WTC11 (cell line): ENCODE data around the gene DBH. TPM values are rescaled to one million over a fixed set of nuclear protein-coding genes. Genes with fewer than 3 reads are reported as not detected.

Experiments used
- ATAC-seq: fragments of 200-7000 bp; cut with Tn5 transposase; 2 replicates; pipeline ENCODE4 v1.10.0; 2021; ENCODE audit warnings: mild to moderate bottlenecking, moderate library complexity
- CTCF ChIA-PET: fragments of 300-600 bp; sonication (Branson Sonifier 250); formaldehyde crosslinking; loops from one replicate; lab custom pipeline; 2021; ENCODE audit warnings: antibody characterized with exemption; lab: Charles Lee
- POLR2A ChIA-PET: fragments of 350-600 bp; sonication (Branson Sonifier 250); formaldehyde crosslinking; loops from one replicate; lab custom pipeline; 2021; ENCODE audit warnings: antibody characterized with exemption; lab: Charles Lee
- DNase-seq: peaks from one replicate; pipeline ENCODE4 v3.0.0; 2021; ENCODE audit warnings: low spot score
- H3K27ac Mint-ChIP-seq: 2 replicates; pipeline ENCODE4 v1.8.0; 2021; ENCODE audit warnings: mixed read lengths
- H3K27me3 Mint-ChIP-seq: 2 replicates; pipeline ENCODE4 v1.8.0; 2021; ENCODE audit warnings: low read depth, mild to moderate bottlenecking, moderate library complexity, mixed read lengths
- H3K36me3 Mint-ChIP-seq: 2 replicates; pipeline ENCODE4 v1.8.0; 2021; ENCODE audit warnings: mixed read lengths
- H3K4me1 Mint-ChIP-seq: 2 replicates; pipeline ENCODE4 v1.8.0; 2022; ENCODE audit warnings: mixed read lengths
- H3K4me3 Mint-ChIP-seq: 2 replicates; pipeline ENCODE4 v1.8.0; 2021; ENCODE audit warnings: mild to moderate bottlenecking, moderate library complexity, mixed read lengths
- H3K9me3 Mint-ChIP-seq: 2 replicates; pipeline ENCODE4 v1.8.0; 2021; ENCODE audit warnings: mixed read lengths
- CBFB ChIP-seq: sonication (generic); formaldehyde crosslinking; IDR thresholded peaks from 2 replicates; pipeline ENCODE4 v1.8.1; 2022; ENCODE audit warnings: mild to moderate bottlenecking, low read depth, missing genetic modification reagents
- CREB1 ChIP-seq: sonication (generic); formaldehyde crosslinking; IDR thresholded peaks from 2 replicates; pipeline ENCODE4 v1.8.0; 2023; ENCODE audit warnings: mild to moderate bottlenecking, missing genetic modification reagents
- CREM ChIP-seq: sonication (generic); formaldehyde crosslinking; IDR thresholded peaks from 2 replicates; pipeline ENCODE4 v1.8.1; 2022; ENCODE audit warnings: mild to moderate bottlenecking, missing genetic modification reagents, moderate library complexity
- KAT7 ChIP-seq: sonication (generic); formaldehyde crosslinking; IDR thresholded peaks from 2 replicates; pipeline ENCODE4 v1.8.1; 2023; ENCODE audit warnings: missing genetic modification reagents, mild to moderate bottlenecking, borderline replicate concordance
- MXD4 ChIP-seq: fragments of 250-450 bp; sonication (Bioruptor Pico); IDR thresholded peaks from 2 replicates; pipeline ENCODE4 v1.8.0; 2021; ENCODE audit warnings: mild to moderate bottlenecking, moderate library complexity, borderline replicate concordance
- MYBL2 ChIP-seq: sonication (generic); formaldehyde crosslinking; IDR thresholded peaks from 2 replicates; pipeline ENCODE4 v1.8.1; 2023; ENCODE audit warnings: mild to moderate bottlenecking, moderate library complexity, missing genetic modification reagents
- NFE2L1 ChIP-seq: sonication (generic); formaldehyde crosslinking; IDR thresholded peaks from 2 replicates; pipeline ENCODE4 v1.8.1; 2023; ENCODE audit warnings: missing genetic modification reagents
- RELA ChIP-seq: sonication (generic); formaldehyde crosslinking; IDR thresholded peaks from 2 replicates; pipeline ENCODE4 v1.8.1; 2022; ENCODE audit warnings: missing genetic modification reagents, mild to moderate bottlenecking, borderline replicate concordance
- RORB ChIP-seq: fragments of 250-450 bp; sonication (Bioruptor Pico); IDR thresholded peaks from 2 replicates; pipeline ENCODE4 v1.9.0; 2021; ENCODE audit warnings: mild to moderate bottlenecking
- SP1 ChIP-seq: sonication (generic); formaldehyde crosslinking; conservative IDR thresholded peaks from 2 replicates; pipeline ENCODE4 v1.8.1; 2022; ENCODE audit warnings: missing genetic modification reagents
- TP53 ChIP-seq: sonication (generic); formaldehyde crosslinking; IDR thresholded peaks from 2 replicates; pipeline ENCODE4 v1.8.1; 2023; ENCODE audit warnings: mild to moderate bottlenecking, missing genetic modification reagents
- ZNF138 ChIP-seq: sonication (generic); formaldehyde crosslinking; conservative IDR thresholded peaks from 2 replicates; pipeline ENCODE4 v1.8.1; 2022; ENCODE audit warnings: mild to moderate bottlenecking, moderate library complexity, missing genetic modification reagents
- ZNF423 ChIP-seq: fragments of 250-450 bp; sonication (Bioruptor Pico); IDR thresholded peaks from 2 replicates; pipeline ENCODE4 v2.1.2; 2022; ENCODE audit warnings: mild to moderate bottlenecking, moderate library complexity
- total RNA-seq: library from RNA; stranded (reverse); gene quantifications from 3 replicates; pipeline ENCODE4 v1.2.3, GENCODE V29; 2021
- TF ChIP-seq, protein P1 (sequence below): sonication (generic); formaldehyde crosslinking; IDR thresholded peaks from 2 replicates; pipeline ENCODE4 v1.8.0; 2022; ENCODE audit warnings: missing genetic modification reagents
- TF ChIP-seq, protein P2 (sequence below): sonication (generic); formaldehyde crosslinking; conservative IDR thresholded peaks from 2 replicates; pipeline ENCODE4 v1.8.1; 2022; ENCODE audit warnings: mild to moderate bottlenecking, missing genetic modification reagents
- TF ChIP-seq, protein P3 (sequence below): sonication (generic); formaldehyde crosslinking; IDR thresholded peaks from 2 replicates; pipeline ENCODE4 v1.8.1; 2023; ENCODE audit warnings: mild to moderate bottlenecking, missing genetic modification reagents, moderate library complexity
- TF ChIP-seq, protein P4 (sequence below): sonication (generic); formaldehyde crosslinking; IDR thresholded peaks from 2 replicates; pipeline ENCODE4 v1.8.0; 2023; ENCODE audit warnings: mild to moderate bottlenecking, missing genetic modification reagents
- TF ChIP-seq, protein P5 (sequence below): sonication (generic); formaldehyde crosslinking; IDR thresholded peaks from 2 replicates; pipeline ENCODE4 v1.8.1; 2023; ENCODE audit warnings: mild to moderate bottlenecking, missing genetic modification reagents

The DBH gene
- total RNA-seq, 1 experiment from 2014 or later, result 0.24 TPM

DNA sequence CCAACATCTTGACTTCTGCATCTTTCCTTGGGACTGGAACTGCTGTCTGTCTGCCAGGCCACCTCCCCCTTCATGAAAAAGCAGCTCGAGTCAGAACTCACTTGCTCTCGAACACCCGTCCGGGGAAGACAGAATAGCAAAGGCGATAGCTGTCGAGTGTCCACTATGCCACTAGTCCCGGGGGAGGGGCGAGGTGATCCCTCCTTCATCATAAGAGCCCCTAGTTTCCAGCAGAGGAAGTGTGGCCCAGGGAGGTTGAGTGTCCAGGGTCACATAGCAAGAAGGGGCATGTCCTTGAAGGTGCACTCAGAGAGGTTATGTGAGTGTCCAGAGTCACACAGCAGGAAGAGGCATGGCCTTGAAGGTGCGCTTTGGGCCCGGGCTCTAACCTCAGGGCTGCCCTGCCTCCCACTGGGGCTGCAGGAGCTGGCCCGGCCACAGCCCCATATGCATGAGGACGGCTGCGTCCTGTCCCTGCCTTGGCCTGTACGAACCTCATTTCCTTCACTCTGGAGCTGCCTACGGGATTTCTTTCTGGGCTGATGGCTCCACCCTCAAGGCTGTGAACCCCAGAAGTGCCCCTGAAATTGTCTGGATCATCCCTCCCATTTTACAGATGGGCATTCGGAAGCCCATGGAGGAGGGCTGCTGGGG is 6.7 kb downstream of the DBH start:
- CTCF ChIA-PET, result interaction anchor here (1.1 to 1.5 kb wide), 2 partner anchors 139 to 183 kb away, joined by 3 to 4 read pairs; partner anchors contain the start of gene CACFD1
- DNase-seq, result no peak
- TF ChIP-seq, protein P1, sequence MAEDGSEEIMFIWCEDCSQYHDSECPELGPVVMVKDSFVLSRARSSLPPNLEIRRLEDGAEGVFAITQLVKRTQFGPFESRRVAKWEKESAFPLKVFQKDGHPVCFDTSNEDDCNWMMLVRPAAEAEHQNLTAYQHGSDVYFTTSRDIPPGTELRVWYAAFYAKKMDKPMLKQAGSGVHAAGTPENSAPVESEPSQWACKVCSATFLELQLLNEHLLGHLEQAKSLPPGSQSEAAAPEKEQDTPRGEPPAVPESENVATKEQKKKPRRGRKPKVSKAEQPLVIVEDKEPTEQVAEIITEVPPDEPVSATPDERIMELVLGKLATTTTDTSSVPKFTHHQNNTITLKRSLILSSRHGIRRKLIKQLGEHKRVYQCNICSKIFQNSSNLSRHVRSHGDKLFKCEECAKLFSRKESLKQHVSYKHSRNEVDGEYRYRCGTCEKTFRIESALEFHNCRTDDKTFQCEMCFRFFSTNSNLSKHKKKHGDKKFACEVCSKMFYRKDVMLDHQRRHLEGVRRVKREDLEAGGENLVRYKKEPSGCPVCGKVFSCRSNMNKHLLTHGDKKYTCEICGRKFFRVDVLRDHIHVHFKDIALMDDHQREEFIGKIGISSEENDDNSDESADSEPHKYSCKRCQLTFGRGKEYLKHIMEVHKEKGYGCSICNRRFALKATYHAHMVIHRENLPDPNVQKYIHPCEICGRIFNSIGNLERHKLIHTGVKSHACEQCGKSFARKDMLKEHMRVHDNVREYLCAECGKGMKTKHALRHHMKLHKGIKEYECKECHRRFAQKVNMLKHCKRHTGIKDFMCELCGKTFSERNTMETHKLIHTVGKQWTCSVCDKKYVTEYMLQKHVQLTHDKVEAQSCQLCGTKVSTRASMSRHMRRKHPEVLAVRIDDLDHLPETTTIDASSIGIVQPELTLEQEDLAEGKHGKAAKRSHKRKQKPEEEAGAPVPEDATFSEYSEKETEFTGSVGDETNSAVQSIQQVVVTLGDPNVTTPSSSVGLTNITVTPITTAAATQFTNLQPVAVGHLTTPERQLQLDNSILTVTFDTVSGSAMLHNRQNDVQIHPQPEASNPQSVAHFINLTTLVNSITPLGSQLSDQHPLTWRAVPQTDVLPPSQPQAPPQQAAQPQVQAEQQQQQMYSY (CRISPR knock-in tag), result no peak
- no peak for TF ChIP-seq MXD4 (CRISPR knock-in tag)
- no peak for TF ChIP-seq RORB (CRISPR knock-in tag)
- TF ChIP-seq, protein P2, sequence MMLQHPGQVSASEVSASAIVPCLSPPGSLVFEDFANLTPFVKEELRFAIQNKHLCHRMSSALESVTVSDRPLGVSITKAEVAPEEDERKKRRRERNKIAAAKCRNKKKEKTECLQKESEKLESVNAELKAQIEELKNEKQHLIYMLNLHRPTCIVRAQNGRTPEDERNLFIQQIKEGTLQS (CRISPR knock-in tag), result no peak
- TF ChIP-seq CBFB (CRISPR knock-in tag), result no peak
- TF ChIP-seq RELA (CRISPR knock-in tag), result no peak
- no peak for TF ChIP-seq TP53 (CRISPR knock-in tag)
- no peak for TF ChIP-seq KAT7 (CRISPR knock-in tag)
- TF ChIP-seq, protein P3, sequence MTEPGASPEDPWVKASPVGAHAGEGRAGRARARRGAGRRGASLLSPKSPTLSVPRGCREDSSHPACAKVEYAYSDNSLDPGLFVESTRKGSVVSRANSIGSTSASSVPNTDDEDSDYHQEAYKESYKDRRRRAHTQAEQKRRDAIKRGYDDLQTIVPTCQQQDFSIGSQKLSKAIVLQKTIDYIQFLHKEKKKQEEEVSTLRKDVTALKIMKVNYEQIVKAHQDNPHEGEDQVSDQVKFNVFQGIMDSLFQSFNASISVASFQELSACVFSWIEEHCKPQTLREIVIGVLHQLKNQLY (CRISPR knock-in tag), result no peak
- TF ChIP-seq NFE2L1 (CRISPR knock-in tag), result no peak
- TF ChIP-seq, protein P4, sequence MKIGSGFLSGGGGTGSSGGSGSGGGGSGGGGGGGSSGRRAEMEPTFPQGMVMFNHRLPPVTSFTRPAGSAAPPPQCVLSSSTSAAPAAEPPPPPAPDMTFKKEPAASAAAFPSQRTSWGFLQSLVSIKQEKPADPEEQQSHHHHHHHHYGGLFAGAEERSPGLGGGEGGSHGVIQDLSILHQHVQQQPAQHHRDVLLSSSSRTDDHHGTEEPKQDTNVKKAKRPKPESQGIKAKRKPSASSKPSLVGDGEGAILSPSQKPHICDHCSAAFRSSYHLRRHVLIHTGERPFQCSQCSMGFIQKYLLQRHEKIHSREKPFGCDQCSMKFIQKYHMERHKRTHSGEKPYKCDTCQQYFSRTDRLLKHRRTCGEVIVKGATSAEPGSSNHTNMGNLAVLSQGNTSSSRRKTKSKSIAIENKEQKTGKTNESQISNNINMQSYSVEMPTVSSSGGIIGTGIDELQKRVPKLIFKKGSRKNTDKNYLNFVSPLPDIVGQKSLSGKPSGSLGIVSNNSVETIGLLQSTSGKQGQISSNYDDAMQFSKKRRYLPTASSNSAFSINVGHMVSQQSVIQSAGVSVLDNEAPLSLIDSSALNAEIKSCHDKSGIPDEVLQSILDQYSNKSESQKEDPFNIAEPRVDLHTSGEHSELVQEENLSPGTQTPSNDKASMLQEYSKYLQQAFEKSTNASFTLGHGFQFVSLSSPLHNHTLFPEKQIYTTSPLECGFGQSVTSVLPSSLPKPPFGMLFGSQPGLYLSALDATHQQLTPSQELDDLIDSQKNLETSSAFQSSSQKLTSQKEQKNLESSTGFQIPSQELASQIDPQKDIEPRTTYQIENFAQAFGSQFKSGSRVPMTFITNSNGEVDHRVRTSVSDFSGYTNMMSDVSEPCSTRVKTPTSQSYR (CRISPR knock-in tag), result no peak
- no peak for TF ChIP-seq CREB1 (CRISPR knock-in tag)
- TF ChIP-seq, protein P5, sequence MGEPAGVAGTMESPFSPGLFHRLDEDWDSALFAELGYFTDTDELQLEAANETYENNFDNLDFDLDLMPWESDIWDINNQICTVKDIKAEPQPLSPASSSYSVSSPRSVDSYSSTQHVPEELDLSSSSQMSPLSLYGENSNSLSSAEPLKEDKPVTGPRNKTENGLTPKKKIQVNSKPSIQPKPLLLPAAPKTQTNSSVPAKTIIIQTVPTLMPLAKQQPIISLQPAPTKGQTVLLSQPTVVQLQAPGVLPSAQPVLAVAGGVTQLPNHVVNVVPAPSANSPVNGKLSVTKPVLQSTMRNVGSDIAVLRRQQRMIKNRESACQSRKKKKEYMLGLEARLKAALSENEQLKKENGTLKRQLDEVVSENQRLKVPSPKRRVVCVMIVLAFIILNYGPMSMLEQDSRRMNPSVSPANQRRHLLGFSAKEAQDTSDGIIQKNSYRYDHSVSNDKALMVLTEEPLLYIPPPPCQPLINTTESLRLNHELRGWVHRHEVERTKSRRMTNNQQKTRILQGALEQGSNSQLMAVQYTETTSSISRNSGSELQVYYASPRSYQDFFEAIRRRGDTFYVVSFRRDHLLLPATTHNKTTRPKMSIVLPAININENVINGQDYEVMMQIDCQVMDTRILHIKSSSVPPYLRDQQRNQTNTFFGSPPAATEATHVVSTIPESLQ, result no peak
- no peak for TF ChIP-seq ZNF138
- no peak for TF ChIP-seq MYBL2
- no peak for TF ChIP-seq SP1 (CRISPR knock-in tag)
- no peak for TF ChIP-seq CREM
- no peak for TF ChIP-seq ZNF423
- TF ChIP-seq, all 79 proteins: peak for 0
- ATAC-seq, result no peak
- Mint-ChIP-seq H3K27me3 (no peaks in the 10 kb centered on the region), H3K4me3 (no peak overlapping the region), H3K4me1 (peaks cover 8% of the 10 kb centered on the region), H3K27ac (no peak overlapping the region), H3K36me3 (no peaks in the 10 kb centered on the region), H3K9me3 (no peaks in the 10 kb centered on the region)
- POLR2A ChIA-PET, result no interaction called here
